OCI-LY7 (cell line): ENCODE results near the gene SPSB1. TPM values are rescaled to one million over a fixed set of nuclear protein-coding genes. Genes with fewer than 3 reads are reported as not detected.

Experiments used
- BruUV-seq: library from RNA; stranded (reverse); fragments of 400-500 nt; replicated peaks from 2 replicates; lab custom pipeline; 2021; lab: Mats Ljungman, UMichigan
- CTCF ChIA-PET: fragments of 300-600 bp; sonication (Branson Sonifier 250); formaldehyde crosslinking; loops from one replicate; lab custom pipeline; 2022; ENCODE audit warnings: antibody characterized with exemption; ENCODE audit not compliant: unreplicated experiment; lab: Charles Lee
- POLR2A ChIA-PET: fragments of 300-600 bp; sonication (Branson Sonifier 250); formaldehyde crosslinking; loops from one replicate; lab custom pipeline; 2022; ENCODE audit warnings: antibody characterized with exemption; lab: Charles Lee
- DNase-seq: peaks from one replicate; pipeline ENCODE4 v3.0.0-alpha.2; 2015; ENCODE audit warnings: low spot score
- H2AFZ ChIP-seq: fragments of 200-600 bp; sonication (generic), shearing (Covaris generic); 2 replicates; pipeline ENCODE4 v1.6.1; 2014; ENCODE audit warnings: mild to moderate bottlenecking, antibody characterized with exemption, low read length, moderate library complexity
- H3K27ac ChIP-seq: fragments of 200-600 bp; sonication (generic); 2 replicates; pipeline ENCODE4 v1.5.1; 2014; ENCODE audit warnings: mixed run types, low read depth, mild to moderate bottlenecking, moderate library complexity, low read length, inconsistent platforms; ENCODE audit not compliant: poor library complexity, severe bottlenecking
- H3K36me3 ChIP-seq: fragments of 200-600 bp; sonication (generic); 2 replicates; pipeline ENCODE4 v1.6.1; 2014; ENCODE audit warnings: mild to moderate bottlenecking, antibody characterized with exemption, low read length, moderate library complexity, mixed read lengths; ENCODE audit not compliant: insufficient read depth
- H3K4me1 ChIP-seq: fragments of 200-600 bp; sonication (generic); 2 replicates; pipeline ENCODE4 v1.5.1; 2014; ENCODE audit warnings: mild to moderate bottlenecking, low read length; ENCODE audit not compliant: insufficient read depth, poor library complexity, severe bottlenecking
- H3K4me2 ChIP-seq: fragments of 200-600 bp; sonication (generic); 2 replicates; pipeline ENCODE4 v1.6.1; 2014; ENCODE audit warnings: mild to moderate bottlenecking, low read length
- H3K4me3 ChIP-seq: fragments of 200-600 bp; sonication (generic); 2 replicates; pipeline ENCODE4 v1.5.1; 2014; ENCODE audit warnings: mild to moderate bottlenecking, low read depth, low read length; ENCODE audit not compliant: poor library complexity, severe bottlenecking
- H3K79me2 ChIP-seq: fragments of 200-600 bp; sonication (generic); 2 replicates; pipeline ENCODE4 v1.6.1; 2016; ENCODE audit warnings: low read depth, mild to moderate bottlenecking, low read length, moderate library complexity, mixed read lengths; ENCODE audit not compliant: insufficient read depth
- H3K9me2 ChIP-seq: fragments of 200-600 bp; sonication (generic); 2 replicates; pipeline ENCODE4 v1.6.1; 2016; ENCODE audit warnings: mild to moderate bottlenecking, low read length, mixed read lengths; ENCODE audit not compliant: insufficient read depth
- H3K9me3 ChIP-seq: fragments of 200-600 bp; sonication (generic); 2 replicates; pipeline ENCODE4 v1.6.1; 2014; ENCODE audit warnings: mild to moderate bottlenecking, mixed run types, low read length, mixed read lengths
- H4K20me1 ChIP-seq: fragments of 200-600 bp; sonication (generic); 2 replicates; pipeline ENCODE4 v1.6.1; 2014; ENCODE audit warnings: mild to moderate bottlenecking, antibody characterized with exemption, low read length, moderate library complexity, mixed read lengths; ENCODE audit not compliant: insufficient read depth
- CTCF ChIP-seq: fragments of 200-600 bp; sonication (generic); conservative IDR thresholded peaks from 2 replicates; pipeline ENCODE4 v1.5.1; 2014; ENCODE audit warnings: mild to moderate bottlenecking, antibody characterized with exemption, low read length, moderate library complexity, mixed read lengths
- EZH2phosphoT487 ChIP-seq: fragments of 200-600 bp; sonication (generic); IDR thresholded peaks from 2 replicates; pipeline ENCODE4 v1.6.1; 2018; ENCODE audit warnings: low read depth, borderline replicate concordance, mild to moderate bottlenecking, mixed run types, antibody characterized with exemption, low read length, moderate library complexity, mixed read lengths
- intact Hi-C: fragments of 100-400 bp; cut with micrococcal nuclease; formaldehyde crosslinking; loops from one replicate; pipeline ENCODE4 v1.10.0; 2022; ENCODE audit not compliant: unreplicated experiment
- total RNA-seq, 2 experiments: library from RNA; depleted of rRNA in 1 of 2; stranded (reverse); fragments of >200 nt in 1 of 2; shearing (Covaris generic) in 1 of 2; gene quantifications; 2 replicates each; pipeline ENCODE4 v1.2.3, GENCODE V29; 2014 to 2022

The SPSB1 gene
- total RNA-seq, 2 experiments from 2014 or later: 1.2 to 14.0 TPM

- H3K4me1 ChIP-seq: no peaks in the 10 kb centered on the region
- H2AFZ ChIP-seq: no peak overlapping the region
- CTCF ChIA-PET: no interaction called here
- H3K79me2 ChIP-seq: no peaks in the 10 kb centered on the region
- TF ChIP-seq CTCF (no peak), EZH2phosphoT487 (no peak)
- BruUV-seq: no TSS peak
- no peaks in the 10 kb centered on the region for H3K9me2 ChIP-seq
- H3K27ac ChIP-seq: no peak overlapping the region
- intact Hi-C loops: no loop called here
- no peak for DNase-seq
- H4K20me1 ChIP-seq: no peaks in the 10 kb centered on the region
- POLR2A ChIA-PET: interaction anchor here (0.6 kb wide), 1 partner anchor 34 kb away, joined by 3 read pairs; no protein-coding TSS in a partner anchor
- no peaks in the 10 kb centered on the region for H3K9me3 ChIP-seq
- H3K4me3 ChIP-seq: no peak overlapping the region
- H3K36me3 ChIP-seq: no peaks in the 10 kb centered on the region
- H3K4me2 ChIP-seq: no peak overlapping the region
Measured at GRCh38 chr1:9251501-9251900, 41.2 kb upstream of the SPSB1 start.

DNA sequence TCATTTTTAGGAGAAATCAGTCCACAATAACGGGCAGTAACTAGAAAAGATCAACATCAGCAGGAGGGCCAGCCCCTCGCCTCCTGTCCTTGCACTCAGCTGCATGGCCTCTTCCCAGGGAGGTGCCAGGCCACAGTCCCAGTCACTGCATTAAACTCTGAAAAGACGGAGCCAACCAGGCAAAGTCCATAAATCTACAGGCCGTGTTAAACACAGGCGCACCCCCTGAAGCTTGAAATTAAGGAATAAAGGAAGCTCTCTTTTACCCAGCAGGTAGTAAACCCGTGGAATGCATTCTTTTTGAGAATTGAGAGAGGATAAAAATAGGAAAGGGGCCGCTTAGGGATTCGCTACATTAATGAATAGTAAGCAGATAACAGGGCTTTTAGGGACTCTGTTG, 39.7 kb upstream of the SPSB1 start:
- CTCF ChIA-PET: no interaction called here
- Histone ChIP-seq H4K20me1 (no peaks in the 10 kb centered on the region), H3K4me2 (no peak overlapping the region), H3K9me2 (no peaks in the 10 kb centered on the region), H3K4me1 (no peaks in the 10 kb centered on the region), H3K9me3 (no peaks in the 10 kb centered on the region), H3K79me2 (no peaks in the 10 kb centered on the region), H3K27ac (no peak overlapping the region), H2AFZ (no peak overlapping the region), H3K4me3 (no peak overlapping the region), H3K36me3 (no peaks in the 10 kb centered on the region)
- BruUV-seq: no TSS peak
- TF ChIP-seq EZH2phosphoT487: no peak
- no peak for TF ChIP-seq CTCF
- POLR2A ChIA-PET: interaction anchor here (0.7 to 0.9 kb wide), 2 partner anchors 14 to 52 kb away, joined by 3 read pairs; no protein-coding TSS in a partner anchor
- intact Hi-C loops: no loop called here
- no peak for DNase-seq

GRCh38 chr1:9253453-9254105, 39.1 kb upstream of the SPSB1 start:
- H3K27ac ChIP-seq: no peak overlapping the region
- no peak overlapping the region for H3K4me2 ChIP-seq
- H3K9me3 ChIP-seq: peaks cover 5% of the 10 kb centered on the region; the same call in 1 of the 2 replicates
- intact Hi-C loops: no loop called here
- no peaks in the 10 kb centered on the region for H3K9me2 ChIP-seq
- no peaks in the 10 kb centered on the region for H3K4me1 ChIP-seq
- BruUV-seq: no TSS peak
- no peak overlapping the region for H3K4me3 ChIP-seq
- no peaks in the 10 kb centered on the region for H3K36me3 ChIP-seq
- POLR2A ChIA-PET: interaction anchor here (0.7 kb wide), 1 partner anchor 13 kb away, joined by 3 read pairs; no protein-coding TSS in a partner anchor
- no peak overlapping the region for H2AFZ ChIP-seq
- no peaks in the 10 kb centered on the region for H3K79me2 ChIP-seq
- no peaks in the 10 kb centered on the region for H4K20me1 ChIP-seq
- TF ChIP-seq CTCF (no peak), EZH2phosphoT487 (no peak)
- CTCF ChIA-PET: no interaction called here
- no peak for DNase-seq
